SU-DHL-6 (cell line): Measurements from ENCODE around the gene CCDC30.
"Not testable (repeated sequence)": the region's sequence is repeated elsewhere in the genome, so short reads cannot be mapped to it uniquely, and the experiment has no call there.

ENCODE experiments used
- H2AFZ ChIP-seq: fragments of 200-600 bp; sonication (generic); 2 replicates; pipeline ENCODE4 v1.6.1; 2014; ENCODE audit warnings: low read depth, mild to moderate bottlenecking, moderate library complexity, mixed read lengths, antibody characterized with exemption, low read length; ENCODE audit not compliant: severe bottlenecking
- H3F3A ChIP-seq: fragments of 200-600 bp; shearing (Covaris generic); 2 replicates; pipeline ENCODE4 v1.6.0; 2016; ENCODE audit warnings: antibody characterized with exemption, mild to moderate bottlenecking; ENCODE audit not compliant: insufficient read depth
- H3K27ac ChIP-seq: fragments of 200-600 bp; sonication (generic); 2 replicates; pipeline ENCODE4 v1.5.1; 2016; ENCODE audit warnings: low read depth, mild to moderate bottlenecking, low read length, moderate library complexity, mixed read lengths
- H3K27me3 ChIP-seq: fragments of 200-600 bp; sonication (generic), shearing (Covaris generic); 2 replicates; pipeline ENCODE4 v1.6.0; 2014; ENCODE audit warnings: mild to moderate bottlenecking, low read length
- H3K36me3 ChIP-seq: fragments of 200-600 bp; sonication (generic); 2 replicates; pipeline ENCODE4 v1.6.1; 2014; ENCODE audit warnings: mild to moderate bottlenecking, low read length, mixed read lengths
- H3K4me2 ChIP-seq: fragments of 300-600, 200-600 bp; shearing (Covaris generic), sonication (generic); 2 replicates; pipeline ENCODE4 v1.6.0; 2014; ENCODE audit warnings: low read length, low read depth, mild to moderate bottlenecking; ENCODE audit not compliant: poor library complexity, severe bottlenecking
- H3K4me3 ChIP-seq: fragments of 200-600 bp; sonication (generic); 2 replicates; pipeline ENCODE4 v1.5.1; 2014; ENCODE audit warnings: antibody characterized with exemption, low read length, mild to moderate bottlenecking, mixed read lengths; ENCODE audit not compliant: insufficient read depth, poor library complexity, severe bottlenecking
- H3K79me2 ChIP-seq: fragments of 200-600 bp; sonication (generic); 2 replicates; pipeline ENCODE4 v1.6.1; 2014; ENCODE audit warnings: mild to moderate bottlenecking, low read length, moderate library complexity; ENCODE audit not compliant: insufficient read depth
- H3K9ac ChIP-seq: fragments of 200-600 bp; sonication (generic); 2 replicates; pipeline ENCODE4 v1.7.0; 2014; ENCODE audit warnings: mild to moderate bottlenecking, low read length
- H3K9me2 ChIP-seq: fragments of 200-600 bp; sonication (generic); replicated peaks from 2 replicates; pipeline ENCODE4 v1.6.1; 2014; ENCODE audit warnings: low read length; ENCODE audit not compliant: insufficient read depth
- H3K9me3 ChIP-seq: fragments of 200-600 bp; sonication (generic); 2 replicates; pipeline ENCODE4 v1.6.1; 2014; ENCODE audit warnings: low read length, mixed read lengths; ENCODE audit not compliant: insufficient read depth
- H4K20me1 ChIP-seq: fragments of 200-600 bp; sonication (generic); 2 replicates; pipeline ENCODE4 v1.6.1; 2014; ENCODE audit warnings: low read depth, mild to moderate bottlenecking, antibody characterized with exemption, low read length, moderate library complexity, mixed read lengths
- EZH2phosphoT487 ChIP-seq: fragments of 200-600 bp; sonication (generic), shearing (Covaris generic); conservative IDR thresholded peaks from 2 replicates; pipeline ENCODE4 v1.6.1; 2018; ENCODE audit warnings: mild to moderate bottlenecking, antibody characterized with exemption, low read length, moderate library complexity, mixed read lengths
- TF ChIP-seq, protein P1 (sequence below): fragments of 200-600 bp; sonication (generic); IDR thresholded peaks from one replicate; pipeline ENCODE4 v1.5.1; 2017; ENCODE audit warnings: antibody characterized with exemption, mild to moderate bottlenecking, low read length, moderate library complexity; ENCODE audit not compliant: insufficient read depth, poor library complexity, severe bottlenecking

CCDC30 gene

DNA sequence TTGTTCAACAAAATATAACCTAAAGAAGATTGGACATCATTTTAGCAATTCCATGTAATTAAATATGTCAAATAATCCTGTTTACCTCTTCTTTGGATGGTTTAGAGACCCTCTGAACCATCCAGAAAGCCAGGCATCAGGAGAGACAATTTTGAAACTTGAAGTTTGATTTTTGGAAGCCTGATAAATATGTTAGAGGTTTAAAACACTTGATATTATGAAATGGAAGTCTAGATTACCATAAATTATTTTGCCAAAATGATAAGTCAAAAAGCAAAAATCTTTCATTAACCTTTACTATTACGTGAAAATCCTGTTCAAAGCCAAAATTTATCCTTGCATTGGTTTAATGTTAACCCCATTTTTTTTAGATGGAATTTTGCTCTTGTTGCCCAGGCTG, 43.5 kb downstream of the CCDC30 start:
- Histone ChIP-seq H3K4me3 (no peak overlapping the region), H3K9me2 (no peaks in the 10 kb centered on the region), H3K9me3 (peaks cover 44% of the 10 kb centered on the region; the same call in 1 of the 2 replicates), H3K27me3 (no peaks in the 10 kb centered on the region), H3K9ac (no peak overlapping the region), H4K20me1 (no peaks in the 10 kb centered on the region), H3K79me2 (no peaks in the 10 kb centered on the region), H2AFZ (no peak overlapping the region), H3F3A (no peaks in the 10 kb centered on the region), H3K36me3 (peaks cover 6% of the 10 kb centered on the region; the same call in 1 of the 2 replicates), H3K27ac (no peak overlapping the region), H3K4me2 (no peak overlapping the region)
- TF ChIP-seq EZH2phosphoT487, result no peak
- TF ChIP-seq, protein P1, sequence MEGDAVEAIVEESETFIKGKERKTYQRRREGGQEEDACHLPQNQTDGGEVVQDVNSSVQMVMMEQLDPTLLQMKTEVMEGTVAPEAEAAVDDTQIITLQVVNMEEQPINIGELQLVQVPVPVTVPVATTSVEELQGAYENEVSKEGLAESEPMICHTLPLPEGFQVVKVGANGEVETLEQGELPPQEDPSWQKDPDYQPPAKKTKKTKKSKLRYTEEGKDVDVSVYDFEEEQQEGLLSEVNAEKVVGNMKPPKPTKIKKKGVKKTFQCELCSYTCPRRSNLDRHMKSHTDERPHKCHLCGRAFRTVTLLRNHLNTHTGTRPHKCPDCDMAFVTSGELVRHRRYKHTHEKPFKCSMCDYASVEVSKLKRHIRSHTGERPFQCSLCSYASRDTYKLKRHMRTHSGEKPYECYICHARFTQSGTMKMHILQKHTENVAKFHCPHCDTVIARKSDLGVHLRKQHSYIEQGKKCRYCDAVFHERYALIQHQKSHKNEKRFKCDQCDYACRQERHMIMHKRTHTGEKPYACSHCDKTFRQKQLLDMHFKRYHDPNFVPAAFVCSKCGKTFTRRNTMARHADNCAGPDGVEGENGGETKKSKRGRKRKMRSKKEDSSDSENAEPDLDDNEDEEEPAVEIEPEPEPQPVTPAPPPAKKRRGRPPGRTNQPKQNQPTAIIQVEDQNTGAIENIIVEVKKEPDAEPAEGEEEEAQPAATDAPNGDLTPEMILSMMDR, result no peak

DNA sequence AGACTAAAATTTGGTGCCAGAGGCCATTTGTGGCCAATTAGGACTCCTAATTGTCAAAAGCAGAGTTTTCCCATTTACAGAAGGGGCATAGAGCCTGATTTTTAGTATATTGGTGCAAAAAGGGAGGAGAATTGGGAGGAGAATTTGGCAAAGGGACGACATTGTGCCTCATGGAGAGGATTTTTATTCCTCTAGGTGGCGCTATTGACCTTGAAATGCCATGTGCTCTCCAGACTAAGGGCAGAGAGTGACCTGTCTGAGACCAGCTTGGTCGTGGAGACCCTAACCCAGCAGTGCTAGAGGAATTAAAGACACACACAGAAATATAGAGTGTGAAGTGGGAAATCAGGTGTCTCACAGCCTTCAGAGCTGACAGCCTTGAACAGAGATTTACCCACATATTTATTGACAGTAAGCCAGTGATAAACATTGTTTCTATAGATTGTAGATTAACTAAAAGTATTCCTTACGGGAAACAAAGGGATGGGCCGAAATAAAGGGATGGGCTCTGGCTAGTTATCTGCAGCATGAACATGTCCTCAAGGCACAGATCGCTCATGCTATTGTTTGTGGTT, 48.6 kb downstream of the CCDC30 start:
- H3F3A ChIP-seq, H3K36me3 ChIP-seq, H3K79me2 ChIP-seq, H3K4me2 ChIP-seq, H3K27me3 ChIP-seq, H3K9ac ChIP-seq, H2AFZ ChIP-seq, H3K9me2 ChIP-seq, H3K27ac ChIP-seq, H3K4me3 ChIP-seq, H4K20me1 ChIP-seq: not testable (repeated sequence)
- peaks cover 25% of the 10 kb centered on the region for H3K9me3 ChIP-seq

DNA sequence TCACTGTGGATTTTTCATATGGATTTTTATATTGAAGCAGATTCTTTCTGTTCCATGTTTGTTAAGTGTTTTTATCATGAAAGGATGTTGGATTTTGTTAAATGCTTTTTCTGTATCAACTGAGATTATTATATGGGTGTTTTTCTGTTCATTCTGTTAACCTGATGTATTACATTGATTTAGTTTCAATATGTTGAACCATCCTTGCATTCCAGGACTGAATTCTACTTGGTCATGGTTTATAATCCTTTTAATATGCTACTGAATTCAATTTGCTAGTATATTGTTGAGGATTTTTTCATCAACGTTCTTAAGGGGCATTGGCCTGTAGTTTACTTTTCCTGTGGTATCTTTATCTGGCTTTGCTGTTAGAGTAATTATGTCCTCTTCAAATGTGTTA, 55.8 kb downstream of the CCDC30 start:
- H3K9me3 ChIP-seq, result peaks cover 11% of the 10 kb centered on the region; the same call in 1 of the 2 replicates
- H3K9ac ChIP-seq, result no peak overlapping the region
- no peaks in the 10 kb centered on the region for H4K20me1 ChIP-seq
- H3K27ac ChIP-seq, result no peak overlapping the region
- no peaks in the 10 kb centered on the region for H3K27me3 ChIP-seq
- no peaks in the 10 kb centered on the region for H3K9me2 ChIP-seq
- no peaks in the 10 kb centered on the region for H3K79me2 ChIP-seq
- TF ChIP-seq, protein P1, result no peak
- TF ChIP-seq EZH2phosphoT487, result no peak
- no peaks in the 10 kb centered on the region for H3F3A ChIP-seq
- no peak overlapping the region for H2AFZ ChIP-seq
- no peak overlapping the region for H3K4me2 ChIP-seq
- H3K4me3 ChIP-seq, result no peak overlapping the region
- no peaks in the 10 kb centered on the region for H3K36me3 ChIP-seq

DNA sequence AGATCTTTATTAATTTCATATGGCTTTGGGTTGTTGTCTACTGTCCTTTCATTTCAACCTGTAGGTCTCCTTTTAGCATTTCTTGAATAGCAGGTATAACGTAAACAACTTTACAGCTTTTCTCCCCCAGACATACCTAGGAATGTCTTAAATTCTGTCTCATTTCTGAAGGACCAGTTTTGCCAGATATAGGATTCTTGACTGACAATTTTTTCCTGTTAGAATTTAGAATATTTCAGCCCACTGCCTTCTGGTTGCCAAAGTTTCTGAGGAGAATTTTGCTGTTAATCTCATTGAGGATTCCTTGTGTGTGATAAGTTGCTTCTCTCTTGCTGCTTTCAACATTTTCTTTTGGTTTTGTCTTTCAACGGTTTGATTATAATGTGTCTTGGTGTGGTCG, 60.1 kb downstream of the CCDC30 start:
- H3K27ac ChIP-seq, result no peak overlapping the region
- H3K36me3 ChIP-seq, result no peaks in the 10 kb centered on the region
- no peak overlapping the region for H3K9ac ChIP-seq
- H3K4me3 ChIP-seq, result no peak overlapping the region
- H3K9me2 ChIP-seq, result no peaks in the 10 kb centered on the region
- H3K27me3 ChIP-seq, result no peaks in the 10 kb centered on the region
- no peaks in the 10 kb centered on the region for H3K79me2 ChIP-seq
- TF ChIP-seq EZH2phosphoT487, result no peak
- TF ChIP-seq, protein P1, result no peak
- no peaks in the 10 kb centered on the region for H4K20me1 ChIP-seq
- no peaks in the 10 kb centered on the region for H3F3A ChIP-seq
- no peak overlapping the region for H2AFZ ChIP-seq
- no peak overlapping the region for H3K4me2 ChIP-seq
- peaks cover 11% of the 10 kb centered on the region; the same call in 1 of the 2 replicates for H3K9me3 ChIP-seq
